ENCODE measurements around the gene IFI27L1. TPM values are rescaled to one million over a fixed set of nuclear protein-coding genes. Genes with fewer than 3 reads are reported as not detected.

The IFI27L1 gene
- total RNA-seq, 4 donors from 2014 or later, result 6.2 to 22.6 (median 10.3) TPM

GRCh38 chr14:94114589-94115057, 33.5 kb downstream of the IFI27L1 start:
- no peak for DNase-seq (ENCODE audit: low spot score in 2 of 2)
- TF ChIP-seq POLR2A (IDR thresholded peaks at IDR 0.05), result no peak
- TF ChIP-seq, protein P1, sequence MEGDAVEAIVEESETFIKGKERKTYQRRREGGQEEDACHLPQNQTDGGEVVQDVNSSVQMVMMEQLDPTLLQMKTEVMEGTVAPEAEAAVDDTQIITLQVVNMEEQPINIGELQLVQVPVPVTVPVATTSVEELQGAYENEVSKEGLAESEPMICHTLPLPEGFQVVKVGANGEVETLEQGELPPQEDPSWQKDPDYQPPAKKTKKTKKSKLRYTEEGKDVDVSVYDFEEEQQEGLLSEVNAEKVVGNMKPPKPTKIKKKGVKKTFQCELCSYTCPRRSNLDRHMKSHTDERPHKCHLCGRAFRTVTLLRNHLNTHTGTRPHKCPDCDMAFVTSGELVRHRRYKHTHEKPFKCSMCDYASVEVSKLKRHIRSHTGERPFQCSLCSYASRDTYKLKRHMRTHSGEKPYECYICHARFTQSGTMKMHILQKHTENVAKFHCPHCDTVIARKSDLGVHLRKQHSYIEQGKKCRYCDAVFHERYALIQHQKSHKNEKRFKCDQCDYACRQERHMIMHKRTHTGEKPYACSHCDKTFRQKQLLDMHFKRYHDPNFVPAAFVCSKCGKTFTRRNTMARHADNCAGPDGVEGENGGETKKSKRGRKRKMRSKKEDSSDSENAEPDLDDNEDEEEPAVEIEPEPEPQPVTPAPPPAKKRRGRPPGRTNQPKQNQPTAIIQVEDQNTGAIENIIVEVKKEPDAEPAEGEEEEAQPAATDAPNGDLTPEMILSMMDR (IDR thresholded peaks at IDR 0.05), result no peak
- intact Hi-C loops (cut with DNase I; ENCODE audit: low total_unique reads), result no loop called here
- 83 to 93% methylated on average over 5 of the region's 5 CpGs for WGBS, 2 donors
- H3K4me3 ChIP-seq (ENCODE audit: low read depth, poor library complexity, severe bottlenecking), result no peak overlapping the region

DNA sequence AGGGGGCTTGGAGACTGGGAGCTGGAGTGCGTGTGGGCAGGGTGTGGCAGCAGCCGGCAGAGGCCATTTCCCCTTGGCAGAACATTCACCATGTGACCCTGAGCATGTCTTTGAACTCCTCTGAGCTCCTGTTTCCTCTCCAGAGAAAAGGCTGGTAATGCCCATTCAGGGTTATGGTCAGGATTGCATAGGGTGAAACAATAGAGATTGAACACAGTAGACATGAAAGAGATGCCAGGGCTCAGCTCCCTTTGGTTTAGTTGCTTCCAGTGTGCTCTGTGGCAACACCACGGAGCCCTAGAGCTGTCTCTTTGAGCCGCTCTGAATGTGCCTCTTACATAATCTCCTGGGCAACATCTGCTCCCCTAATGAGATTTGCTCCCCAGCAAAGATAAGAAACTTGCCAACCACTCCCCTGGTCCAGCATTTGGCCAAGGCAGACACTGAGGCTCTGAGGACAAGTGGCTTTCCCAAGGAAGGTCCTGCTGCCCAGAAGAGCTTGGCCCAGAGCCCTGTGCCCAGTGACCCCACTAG, 34.0 kb downstream of the IFI27L1 start:
- intact Hi-C loops (cut with DNase I; ENCODE audit: low total_unique reads), result no loop called here
- peak in 1 of 2 donors; percentile 86 for DNase-seq (ENCODE audit: low spot score in 2 of 2)
- no peak overlapping the region for H3K4me3 ChIP-seq (ENCODE audit: low read depth, poor library complexity, severe bottlenecking)
- TF ChIP-seq POLR2A (IDR thresholded peaks at IDR 0.05), result no peak
- TF ChIP-seq, protein P1 (IDR thresholded peaks at IDR 0.05), result no peak
- 10 to 12% methylated on average over 4 of the region's 4 CpGs for WGBS, 2 donors

DNA sequence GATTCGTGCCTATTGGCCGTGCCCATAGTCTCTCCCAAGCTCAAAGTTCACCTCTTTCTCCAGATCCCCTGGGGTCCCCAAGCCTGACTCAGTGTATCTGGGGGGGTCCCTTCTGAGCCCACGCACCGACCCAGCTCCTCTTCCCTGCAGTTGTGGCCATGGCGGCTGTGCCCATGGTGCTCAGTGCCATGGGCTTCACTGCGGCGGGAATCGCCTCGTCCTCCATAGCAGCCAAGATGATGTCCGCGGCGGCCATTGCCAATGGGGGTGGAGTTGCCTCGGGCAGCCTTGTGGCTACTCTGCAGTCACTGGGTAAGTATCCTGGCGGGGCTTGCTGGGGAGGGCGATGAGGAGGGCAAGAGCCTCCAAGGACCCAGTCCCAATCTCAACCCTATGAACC, 34.5 kb downstream of the IFI27L1 start:
- H3K4me3 ChIP-seq (ENCODE audit: low read depth, poor library complexity, severe bottlenecking), result no peak overlapping the region
- intact Hi-C loops (cut with DNase I; ENCODE audit: low total_unique reads), result no loop called here
- 81 to 83% methylated on average over 11 to 12 of the region's 15 CpGs for WGBS, 2 donors
- peak in 1 of 2 donors; percentile 82 for DNase-seq (ENCODE audit: low spot score in 2 of 2)
- TF ChIP-seq, protein P1 (IDR thresholded peaks at IDR 0.05), result no peak
- TF ChIP-seq POLR2A (IDR thresholded peaks at IDR 0.05), result no peak

DNA sequence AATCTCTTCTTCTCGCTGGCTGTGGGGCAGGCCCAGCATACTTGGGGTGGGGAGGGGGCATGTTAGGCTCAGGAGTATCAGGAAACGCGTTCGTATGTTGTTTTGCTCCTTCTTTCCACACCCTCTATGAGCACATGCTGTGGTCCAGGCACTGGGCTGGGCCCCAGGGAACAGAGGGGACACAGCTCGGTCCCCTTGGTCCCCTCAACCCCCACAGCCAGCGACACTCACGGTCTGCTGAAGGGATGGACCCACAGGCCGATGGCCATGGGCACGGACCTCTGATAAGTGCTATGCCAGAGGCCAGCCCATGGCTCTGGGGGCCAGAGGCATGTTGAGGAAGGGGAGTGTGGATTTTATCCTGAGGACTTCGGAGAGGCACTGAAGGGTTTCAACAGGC, 35.6 kb downstream of the IFI27L1 start:
- no peak overlapping the region for H3K4me3 ChIP-seq (ENCODE audit: low read depth, poor library complexity, severe bottlenecking)
- peak in 1 of 2 donors; percentile 69 for DNase-seq (ENCODE audit: low spot score in 2 of 2)
- TF ChIP-seq, protein P1 (IDR thresholded peaks at IDR 0.05), result no peak
- TF ChIP-seq POLR2A (IDR thresholded peaks at IDR 0.05), result no peak
- WGBS, 2 donors, result 91 to 93% methylated on average over 10 of the region's 10 CpGs
- intact Hi-C loops (cut with DNase I; ENCODE audit: low total_unique reads), result no loop called here

DNA sequence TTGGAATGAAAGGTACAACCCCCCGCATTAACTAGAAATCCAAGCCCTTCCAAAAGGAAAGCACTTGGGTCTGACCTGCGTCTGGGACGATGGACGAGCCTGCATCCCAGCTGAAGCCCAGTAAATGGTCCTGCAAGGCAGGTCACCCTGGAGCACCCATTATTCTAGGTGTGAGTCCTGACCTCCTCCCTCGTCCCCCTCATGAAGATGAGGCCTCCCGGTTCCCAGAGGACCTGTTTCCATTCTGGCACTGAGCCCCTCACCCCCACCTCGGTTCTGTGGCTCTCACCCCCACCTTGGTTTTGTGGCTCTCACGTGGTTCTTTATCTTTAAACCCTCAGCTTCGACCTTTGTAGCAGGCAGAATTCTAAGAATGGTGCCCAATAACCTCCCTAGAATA, 36.7 kb downstream of the IFI27L1 start:
- 81 to 87% methylated on average over 9 of the region's 9 CpGs for WGBS, 2 donors
- no peak for TF ChIP-seq POLR2A (IDR thresholded peaks at IDR 0.05)
- TF ChIP-seq, protein P1 (IDR thresholded peaks at IDR 0.05), result no peak
- no peak overlapping the region for H3K4me3 ChIP-seq (ENCODE audit: low read depth, poor library complexity, severe bottlenecking)
- intact Hi-C loops (cut with DNase I; ENCODE audit: low total_unique reads), result no loop called here
- DNase-seq (ENCODE audit: low spot score in 2 of 2), result peak in 1 of 2 donors; percentile 81

GRCh38 chr14:94119071-94119470, 38.0 kb downstream of the IFI27L1 start:
- TF ChIP-seq, protein P1 (IDR thresholded peaks at IDR 0.05), result no peak
- no peak for TF ChIP-seq POLR2A (IDR thresholded peaks at IDR 0.05)
- no peak overlapping the region for H3K4me3 ChIP-seq (ENCODE audit: low read depth, poor library complexity, severe bottlenecking)
- intact Hi-C loops (cut with DNase I; ENCODE audit: low total_unique reads), result no loop called here
- DNase-seq (ENCODE audit: low spot score in 2 of 2), result peak in 1 of 2 donors; percentile 69

Data from lower leg skin (tissue), 4 donors.